ENCODE data around the gene MRPL36. TPM values are rescaled to one million over a fixed set of nuclear protein-coding genes. Genes with fewer than 3 reads are reported as not detected.

Gene MRPL36
- polyA plus RNA-seq, 5 donors: 22.7 to 32.5 (median 27.5) TPM

- no peak for DNase-seq
Measured at GRCh38 chr5:1784197-1785050, 15.2 kb downstream of the MRPL36 start.

DNA sequence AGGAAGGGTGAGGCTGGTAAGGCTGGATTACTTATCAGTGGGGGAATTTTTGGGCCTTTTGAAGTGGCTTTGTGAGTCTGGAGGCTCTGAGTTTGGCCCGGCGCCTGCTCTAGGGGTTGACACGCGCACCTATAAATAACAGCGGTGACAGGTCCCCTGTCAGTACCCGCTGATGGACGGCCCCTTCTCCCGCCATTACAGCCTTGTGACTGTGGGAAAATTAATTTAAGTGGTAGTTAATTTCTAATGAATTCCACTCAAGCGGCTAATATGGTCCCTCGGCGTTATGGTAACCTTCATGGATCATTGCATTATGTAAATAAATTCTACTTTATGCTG is 16.5 kb downstream of the MRPL36 start:
- DNase-seq: no peak

GRCh38 chr5:1782385-1783215 is 17.0 kb downstream of the MRPL36 start:
- no peak for DNase-seq

DNA sequence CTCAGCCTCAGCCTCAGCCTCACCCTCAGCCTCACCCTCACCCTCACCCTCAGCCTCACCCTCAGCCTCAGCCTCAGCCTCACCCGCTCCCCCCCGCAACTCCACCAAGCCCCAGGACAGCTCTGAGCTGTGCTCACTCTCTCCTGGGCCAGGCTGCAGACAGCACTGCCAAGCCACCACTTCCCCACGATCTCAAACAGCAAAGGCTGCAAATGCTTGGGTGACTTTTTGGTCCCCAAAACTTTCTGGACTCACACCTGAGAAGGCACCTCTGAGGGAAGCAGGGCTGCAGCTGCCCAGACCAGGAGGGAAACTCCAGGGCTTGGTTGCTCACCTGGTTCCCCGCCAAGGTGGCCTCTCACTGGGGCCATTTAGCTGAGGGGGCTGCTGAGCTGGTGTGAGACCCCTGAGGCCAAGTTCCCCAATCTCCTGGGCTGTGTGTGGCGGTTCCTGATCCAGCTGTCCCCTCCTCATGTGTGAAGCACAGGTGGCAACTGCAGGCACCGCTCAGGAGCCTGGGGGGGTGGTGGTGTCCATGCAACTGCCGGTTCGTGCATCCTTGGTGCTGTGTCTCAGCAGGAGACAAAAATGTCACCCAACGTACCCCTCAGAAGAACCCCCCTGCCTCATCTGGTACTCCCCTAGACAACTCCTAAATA is 17.8 kb downstream of the MRPL36 start:
- DNase-seq: no peak

DNA sequence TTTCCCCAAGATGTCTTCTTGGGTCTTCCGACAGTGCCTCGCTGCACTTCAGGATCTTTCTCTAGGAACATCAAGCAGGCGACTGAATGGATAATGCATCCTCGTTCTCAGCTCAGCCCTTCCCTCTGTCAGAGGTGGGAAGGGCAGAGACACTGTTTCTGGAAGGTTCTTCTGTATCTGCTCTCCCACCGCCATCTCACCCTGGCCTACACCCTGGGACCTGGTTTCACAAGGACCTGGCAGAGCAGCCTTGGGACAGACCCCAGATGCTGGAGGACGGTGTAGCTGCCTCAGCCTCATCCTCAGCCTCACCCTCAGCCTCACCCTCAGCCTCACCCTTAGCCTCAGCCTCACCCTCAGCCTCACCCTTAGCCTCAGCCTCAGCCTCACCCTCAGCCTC is 18.5 kb downstream of the MRPL36 start:
- DNase-seq: no peak

- no peak for DNase-seq
Measured at GRCh38 chr5:1780614-1780930, 19.1 kb downstream of the MRPL36 start.

GRCh38 chr5:1779782-1780613 is 19.6 kb downstream of the MRPL36 start:
- DNase-seq: no peak

DNA sequence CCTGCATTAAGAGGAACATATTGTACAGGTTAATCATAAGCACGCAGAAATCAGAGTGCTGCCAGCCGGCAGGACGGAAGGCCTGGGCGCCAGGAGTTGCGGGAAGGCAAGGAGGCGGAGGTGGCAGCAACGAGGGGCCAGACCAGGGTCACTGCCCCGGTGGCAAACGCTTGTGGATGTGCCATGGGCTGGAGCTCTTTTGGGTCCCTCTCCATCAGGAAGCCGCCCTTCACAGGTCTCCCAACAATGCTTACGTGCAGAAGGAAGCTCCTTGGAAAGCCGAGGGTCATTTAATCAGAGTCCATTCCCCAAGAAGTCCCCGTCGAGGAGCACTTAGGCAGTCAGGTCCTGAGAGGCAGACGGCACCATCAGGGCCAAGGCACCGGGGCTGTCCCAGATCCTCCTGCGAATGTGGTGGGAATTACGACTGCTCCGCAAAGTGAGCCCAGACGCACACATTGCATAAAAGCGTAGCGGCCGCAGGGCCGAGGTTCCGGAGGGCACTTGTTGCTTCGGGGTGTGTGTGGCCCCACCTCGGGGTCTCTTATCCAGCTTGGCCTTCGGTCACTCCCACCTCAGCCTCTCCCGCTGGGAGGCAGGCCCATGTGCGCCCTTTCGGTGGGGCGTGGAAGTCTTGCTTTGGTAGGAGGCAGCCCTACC is 20.5 kb downstream of the MRPL36 start:
- DNase-seq: no peak

DNA sequence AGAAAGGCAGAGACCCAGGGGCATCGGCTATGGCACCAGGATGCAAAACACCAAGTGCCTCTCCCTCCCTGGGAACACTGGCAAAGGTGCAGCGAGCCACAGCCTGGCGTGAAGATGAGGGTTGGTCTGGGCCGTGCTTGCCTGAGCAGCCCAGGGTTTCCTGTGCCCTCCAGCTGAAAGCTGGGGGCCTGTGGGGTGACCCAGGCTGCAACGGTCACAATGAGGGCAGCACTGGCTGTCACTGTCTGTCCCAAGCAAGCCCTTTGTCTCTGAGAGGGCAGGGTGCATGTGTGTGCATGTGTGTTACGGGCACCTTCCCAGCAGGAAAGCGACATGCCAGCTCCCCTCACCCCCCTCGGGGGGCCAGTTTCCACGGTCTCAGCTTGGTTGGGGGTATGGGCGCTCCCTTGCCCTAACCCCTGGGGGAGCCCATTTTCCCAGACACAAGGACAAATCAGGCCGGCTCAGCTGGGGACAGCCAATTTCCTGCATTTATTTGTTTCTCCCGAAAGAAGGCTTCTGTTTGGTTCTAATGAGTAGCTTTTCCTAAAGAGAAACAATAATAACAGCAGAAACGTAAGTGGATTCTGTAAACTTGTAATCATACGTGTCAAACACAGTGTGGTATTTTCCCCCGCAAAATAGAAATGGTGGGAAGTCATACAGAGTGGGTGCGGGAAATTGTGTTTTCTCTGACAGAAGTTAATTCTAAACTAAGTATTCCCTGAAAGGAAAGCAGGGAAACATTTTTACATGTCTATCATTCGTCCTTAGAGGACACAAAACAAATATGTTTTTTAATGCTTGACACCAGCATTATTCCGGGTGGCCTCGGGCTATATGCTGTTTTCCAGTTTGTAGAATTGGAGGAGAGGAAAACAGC is 21.3 kb downstream of the MRPL36 start:
- no peak for DNase-seq

DNA sequence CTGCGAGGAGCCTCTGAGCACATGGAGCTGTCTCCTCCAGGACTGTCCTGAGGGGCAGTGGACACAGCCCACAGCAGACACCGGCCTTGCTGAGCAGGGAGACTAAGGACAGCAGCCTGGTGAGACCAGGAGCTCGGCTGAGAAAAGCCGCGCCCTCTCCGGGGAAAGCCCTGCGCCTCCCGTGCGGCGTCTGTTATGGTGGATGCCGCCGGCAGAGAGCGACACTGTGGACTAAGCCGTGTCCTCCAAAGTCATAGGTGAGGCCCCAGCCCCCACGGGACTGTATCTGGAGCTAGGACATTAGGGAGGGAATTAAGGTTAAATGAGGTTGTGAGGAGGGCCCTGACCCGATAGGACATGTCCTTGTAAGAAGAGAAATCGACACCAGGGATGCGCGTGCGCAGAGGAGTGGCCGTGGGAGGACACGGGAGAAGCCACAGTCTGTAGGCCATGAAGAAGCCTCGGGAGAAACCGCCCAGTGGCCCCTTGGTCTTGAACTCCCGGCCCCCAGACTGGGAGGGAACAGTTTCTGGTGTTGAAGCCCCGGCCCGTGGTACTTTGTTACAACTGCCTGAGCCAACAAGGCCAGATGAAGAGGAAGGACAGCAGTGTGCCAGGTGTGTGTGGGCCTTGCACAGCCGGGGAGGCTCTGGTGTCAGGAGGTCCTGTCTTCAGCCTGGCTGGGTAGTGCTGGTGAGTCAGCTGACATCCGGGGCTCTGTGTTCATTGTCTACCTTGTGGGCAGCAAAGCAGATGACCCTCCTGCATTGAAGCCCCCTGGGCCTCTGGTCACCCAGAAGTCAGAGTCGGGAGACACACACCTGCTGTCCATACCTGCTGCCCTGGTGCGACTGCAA is 22.1 kb downstream of the MRPL36 start:
- DNase-seq: no peak

GRCh38 chr5:1776831-1777230 is 22.8 kb downstream of the MRPL36 start:
- DNase-seq: no peak

DNA sequence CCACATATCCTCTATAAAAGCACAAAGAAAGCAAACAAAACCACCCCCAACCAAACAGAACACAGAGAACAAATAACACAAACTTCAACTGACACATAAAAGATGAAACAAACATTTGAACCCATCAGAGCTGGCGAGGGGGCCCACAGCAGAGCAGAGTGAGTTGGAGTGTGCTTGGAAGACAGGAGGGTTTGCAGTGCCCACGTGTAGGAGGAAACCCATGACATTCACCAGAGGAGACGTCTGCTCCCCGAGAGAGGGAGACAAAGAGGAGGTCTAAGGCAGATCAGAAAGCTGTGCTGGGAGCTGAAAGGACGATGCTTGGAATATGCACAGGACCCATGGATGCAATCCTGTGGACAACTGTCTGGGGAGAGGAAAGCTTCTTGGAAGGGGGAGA is 27.0 kb downstream of the MRPL36 start:
- no peak for DNase-seq

DNA sequence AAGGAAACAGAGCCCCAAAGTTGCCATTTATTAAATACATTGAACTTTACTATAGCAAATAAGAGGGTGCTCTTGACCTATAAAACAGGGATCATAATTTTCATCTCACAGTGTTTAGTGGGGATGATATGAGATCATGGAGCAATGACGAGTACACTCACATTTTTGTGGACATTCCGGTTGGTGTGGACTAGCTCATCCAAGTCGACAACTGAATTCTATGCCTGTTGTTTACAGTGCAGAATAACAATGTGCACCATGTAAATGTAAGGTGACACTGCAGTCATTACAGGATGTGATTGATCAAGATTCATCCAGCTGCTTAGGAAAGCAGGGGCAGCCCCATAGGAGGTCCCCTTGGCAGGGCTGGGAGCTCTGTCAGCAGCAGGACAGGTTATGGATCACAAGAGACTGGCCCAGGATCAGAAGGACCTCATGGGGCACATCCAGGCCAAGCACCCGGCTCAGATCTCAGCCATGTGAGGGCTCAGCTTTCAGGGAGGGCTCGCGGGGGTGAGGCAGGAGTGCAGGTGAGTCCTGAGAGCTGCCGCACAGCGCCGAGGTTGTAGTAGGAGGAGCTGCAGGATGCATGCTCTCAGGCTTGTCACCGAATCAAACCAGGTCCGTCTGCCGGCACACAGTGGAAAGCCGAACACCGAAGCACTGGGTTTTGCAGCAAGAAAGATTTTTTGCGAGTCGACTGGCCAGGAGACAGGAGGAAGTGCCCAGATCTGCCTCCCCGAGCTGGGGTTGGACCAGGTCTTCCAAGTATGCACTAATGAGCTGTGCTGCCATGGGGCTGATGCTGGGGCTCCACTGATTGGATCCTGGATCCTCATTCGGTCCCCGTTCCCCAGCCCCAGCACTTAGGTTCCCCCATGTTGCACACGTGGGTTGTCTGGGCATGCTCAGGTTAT is 28.2 kb downstream of the MRPL36 start:
- no peak for DNase-seq

DNA sequence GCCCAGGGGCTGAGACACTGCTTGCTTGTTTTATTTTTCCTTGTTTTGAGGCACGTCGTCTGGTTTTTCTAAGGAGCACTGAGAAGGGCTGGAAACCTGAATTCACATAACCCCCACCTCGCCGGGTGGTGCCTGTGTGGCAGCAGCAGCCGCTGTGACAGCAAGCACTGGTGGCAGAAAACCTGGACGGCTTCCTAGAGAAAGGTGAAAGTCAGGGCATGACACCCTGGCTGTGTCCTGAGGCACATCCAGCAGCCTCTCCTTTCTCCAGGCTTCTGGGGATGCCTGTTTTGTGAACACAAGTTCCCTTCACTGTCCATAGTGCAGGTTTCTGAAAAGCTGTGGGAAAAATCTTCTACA is 29.2 kb downstream of the MRPL36 start:
- no peak for DNase-seq

- DNase-seq: no peak
Measured at GRCh38 chr5:1769752-1770442, 29.7 kb downstream of the MRPL36 start.

GRCh38 chr5:1769017-1769640 is 30.5 kb downstream of the MRPL36 start:
- no peak for DNase-seq

Measured in right lung (tissue), 5 donors.